ENCODE data around the gene ANXA1.

Gene ANXA1, protein sequence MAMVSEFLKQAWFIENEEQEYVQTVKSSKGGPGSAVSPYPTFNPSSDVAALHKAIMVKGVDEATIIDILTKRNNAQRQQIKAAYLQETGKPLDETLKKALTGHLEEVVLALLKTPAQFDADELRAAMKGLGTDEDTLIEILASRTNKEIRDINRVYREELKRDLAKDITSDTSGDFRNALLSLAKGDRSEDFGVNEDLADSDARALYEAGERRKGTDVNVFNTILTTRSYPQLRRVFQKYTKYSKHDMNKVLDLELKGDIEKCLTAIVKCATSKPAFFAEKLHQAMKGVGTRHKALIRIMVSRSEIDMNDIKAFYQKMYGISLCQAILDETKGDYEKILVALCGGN
- total RNA-seq = 739 to 2,732 (median 1,594) reads per million in 4 donors

DNA sequence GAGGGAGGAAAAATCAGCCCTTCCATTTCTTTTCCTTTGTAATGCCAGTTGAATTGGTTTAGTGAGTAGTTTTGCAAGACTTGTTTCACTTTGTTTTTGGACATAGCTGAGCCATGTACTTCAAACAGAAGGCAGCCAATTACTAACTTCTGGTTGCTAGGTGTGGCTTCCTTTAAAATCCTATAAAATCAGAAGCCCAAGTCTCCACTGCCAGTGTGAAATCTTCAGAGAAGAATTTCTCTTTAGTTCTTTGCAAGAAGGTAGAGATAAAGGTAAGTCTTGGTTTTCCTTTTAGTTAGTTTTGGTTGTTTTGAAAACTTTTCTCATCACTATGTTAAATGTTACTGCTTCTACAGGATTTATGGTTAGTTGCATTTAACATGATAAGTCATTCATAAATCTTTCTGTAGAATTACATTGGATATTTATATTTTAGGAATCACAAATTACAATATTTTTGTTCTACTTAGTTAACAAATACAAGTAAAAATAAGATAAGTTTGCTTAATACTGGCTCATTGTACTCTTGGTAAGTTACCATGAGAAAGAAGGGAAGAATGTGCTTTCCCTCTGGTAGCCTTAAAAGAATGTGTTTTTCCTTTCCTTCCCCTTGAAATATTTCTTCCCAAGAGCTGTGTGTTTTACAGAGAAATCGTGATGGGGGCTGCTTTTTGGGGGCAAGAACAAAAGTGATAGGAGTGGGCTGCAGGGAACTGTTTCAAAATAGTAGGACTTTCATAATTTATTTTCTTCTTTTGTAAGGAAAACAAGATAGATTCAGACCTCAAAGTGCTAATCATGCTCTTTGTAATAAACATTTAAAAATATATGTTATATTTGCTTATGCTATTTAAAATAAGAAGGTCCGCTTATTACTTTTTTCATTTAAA, at the start of gene ANXA1:
TSS of gene ANXA1 (plus strand) at position 213 of the 890 bp plus-strand sequence. CDS start 6,671 bp downstream, outside the sequence.
- peak in 1 of 5 donors; percentile 56 for DNase-seq

DNA sequence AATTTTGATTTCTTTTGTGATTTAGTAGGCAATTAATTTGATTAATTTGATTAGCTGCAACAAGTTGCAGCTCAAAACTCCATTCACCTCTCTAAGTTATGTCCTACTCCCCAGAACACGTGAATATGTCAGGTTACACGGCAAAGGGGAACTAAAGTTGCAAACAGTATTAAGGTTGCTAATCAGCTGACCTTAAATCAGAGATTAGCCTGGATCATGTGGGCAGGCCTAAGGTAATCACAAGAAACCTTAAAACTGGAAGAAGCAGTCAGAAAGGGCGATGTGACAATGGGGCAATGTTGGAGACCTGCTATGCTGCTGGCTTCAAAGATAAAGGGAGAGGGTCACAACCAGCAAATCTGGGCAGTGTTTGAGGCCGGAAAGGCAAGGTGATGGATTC, 47.3 kb upstream of the ANXA1 start:
- DNase-seq = no peak

DNA sequence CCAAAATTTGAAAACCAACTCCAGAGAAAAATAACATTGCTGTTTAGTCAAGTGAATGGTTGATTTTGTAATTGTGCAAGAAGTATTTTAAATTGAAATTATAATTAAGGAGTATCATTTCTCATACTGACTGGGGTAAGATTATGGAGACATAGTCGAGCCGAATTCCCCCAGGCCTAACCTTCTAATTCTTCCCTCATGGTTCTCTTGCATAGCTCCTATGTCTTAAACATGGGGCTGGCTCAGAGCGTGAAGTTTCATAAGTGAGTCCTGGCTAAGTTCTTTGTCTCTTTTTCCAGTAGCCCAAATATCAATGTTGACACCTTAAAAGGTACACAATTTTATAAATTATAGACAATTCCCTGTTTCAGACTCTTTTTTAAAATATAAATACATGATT, 46.7 kb upstream of the ANXA1 start:
- DNase-seq = no peak

DNA sequence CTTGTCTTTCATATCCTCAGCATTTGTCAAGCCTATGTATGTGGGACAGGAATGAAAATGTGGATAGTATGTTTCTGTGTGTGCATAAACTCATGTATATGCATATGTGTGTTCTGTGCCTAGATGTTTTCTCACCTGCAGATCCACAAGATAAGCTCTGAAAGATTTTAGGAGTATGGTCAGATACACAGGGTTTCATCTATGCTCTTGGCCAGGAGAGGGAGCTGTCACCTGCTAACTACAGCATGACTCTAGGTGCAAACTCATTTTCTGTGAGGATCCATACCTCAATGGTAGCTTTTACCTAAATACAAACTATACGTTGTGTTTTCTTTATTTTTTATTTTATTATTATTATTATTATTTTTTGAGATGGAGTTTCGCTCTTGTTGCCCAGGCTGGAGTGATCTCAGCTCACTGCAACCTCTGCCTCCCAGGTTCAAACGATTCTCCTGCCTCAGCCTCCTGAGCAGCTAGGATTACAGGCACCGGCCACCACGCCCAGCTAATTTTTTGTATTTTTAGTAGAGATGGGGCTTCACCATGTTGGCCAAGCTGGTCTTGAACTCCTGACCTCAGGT, 44.1 kb upstream of the ANXA1 start:
- DNase-seq = peak; percentile 16 to 63 (median 45)

DNA sequence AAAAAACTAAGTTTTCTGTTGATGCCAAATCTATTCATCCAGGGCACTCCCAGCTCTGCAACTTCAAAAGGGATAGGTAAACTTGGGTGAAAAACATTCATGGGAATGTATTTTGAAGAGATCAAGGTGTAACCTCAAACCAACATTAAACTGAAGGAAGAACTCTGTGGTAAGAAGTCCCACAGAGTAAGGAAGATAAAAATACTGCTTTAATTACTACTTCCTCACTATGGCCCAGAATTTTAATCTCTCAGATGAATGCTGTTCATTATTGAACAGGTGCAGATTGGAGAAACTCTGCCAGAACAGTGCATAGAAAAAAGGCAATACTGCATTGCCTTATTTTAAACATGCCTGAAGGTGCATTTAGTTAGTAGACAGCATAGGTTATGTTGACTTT, 37.6 kb upstream of the ANXA1 start:
- no peak for DNase-seq

DNA sequence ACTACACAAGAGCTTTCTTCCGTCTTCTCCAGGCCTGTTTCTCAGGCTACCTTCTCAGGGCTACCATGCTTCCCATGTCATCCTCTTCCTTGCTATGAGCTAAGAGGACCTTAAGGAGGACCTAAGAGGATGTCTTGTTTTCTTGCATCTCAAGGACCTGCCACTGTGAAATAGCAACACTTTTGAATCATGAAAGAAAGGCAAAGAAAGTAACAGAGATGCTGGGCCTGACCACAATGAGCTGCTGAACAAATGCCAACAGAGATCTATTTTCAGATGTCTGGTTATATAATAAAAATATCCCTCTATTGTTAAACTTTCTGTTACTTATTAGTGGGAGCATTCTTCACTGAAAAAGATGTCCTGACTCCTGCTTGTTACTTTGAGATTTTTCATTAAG, 36.7 kb upstream of the ANXA1 start:
- DNase-seq = no peak

DNA sequence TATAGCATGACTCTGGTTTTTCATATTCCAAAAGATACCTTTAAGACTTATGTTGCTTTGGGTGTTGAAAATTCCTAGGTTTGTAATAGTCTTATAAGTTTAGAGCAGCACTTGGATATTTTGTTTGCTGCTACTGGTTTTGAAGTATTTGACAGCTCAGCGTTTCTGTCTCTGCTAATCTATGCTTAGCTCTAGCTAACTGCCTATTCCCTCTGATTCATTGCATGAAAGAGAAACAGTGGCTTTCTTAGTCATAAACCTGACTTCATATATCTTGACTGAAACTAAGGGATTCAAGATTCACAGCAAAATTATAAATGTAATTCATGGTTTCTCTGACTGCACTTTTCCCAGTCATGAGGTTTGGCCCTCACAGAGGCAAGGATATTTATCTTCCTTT, 35.6 kb upstream of the ANXA1 start:
- peak in 1 of 5 donors; percentile 61 for DNase-seq

DNA sequence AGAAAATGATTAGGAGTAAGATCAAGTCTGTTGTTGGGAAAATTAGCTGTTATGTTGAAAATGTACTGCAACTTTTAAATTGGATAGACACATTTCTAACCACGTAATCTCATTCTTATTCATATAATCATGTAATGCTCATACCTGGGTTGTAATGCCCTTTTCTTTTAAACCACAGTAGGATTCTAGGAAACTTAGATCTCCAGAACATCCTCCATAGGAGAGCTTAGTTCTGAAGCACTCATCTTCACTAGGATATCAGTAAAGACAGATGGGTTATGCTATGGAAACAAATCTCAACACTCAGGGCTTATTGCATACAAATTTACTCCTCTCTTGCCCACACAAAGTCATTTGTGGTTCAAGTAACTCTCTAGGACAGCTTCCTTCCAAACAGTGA, 34.8 kb upstream of the ANXA1 start:
- DNase-seq = peak in 1 of 5 donors; percentile 24

DNA sequence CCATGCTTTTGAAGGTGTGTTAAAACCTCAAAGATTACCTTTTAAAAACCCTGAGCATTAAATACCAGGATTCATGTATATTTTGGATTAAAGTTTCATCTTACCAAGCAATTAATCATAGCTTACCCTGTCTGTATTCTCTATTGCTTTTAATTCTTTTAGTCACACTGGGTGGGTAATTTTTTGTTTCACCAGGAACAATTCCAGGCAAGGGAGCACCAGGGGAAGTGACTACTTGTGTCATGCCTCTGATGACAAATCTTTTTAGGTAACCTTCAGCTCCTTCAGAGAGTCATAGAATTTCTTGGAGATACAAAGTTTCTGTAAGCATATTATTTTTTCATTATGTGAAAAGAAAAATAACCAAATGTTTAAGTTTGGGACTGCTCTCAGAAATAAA, 33.4 kb upstream of the ANXA1 start:
- DNase-seq = no peak

DNA sequence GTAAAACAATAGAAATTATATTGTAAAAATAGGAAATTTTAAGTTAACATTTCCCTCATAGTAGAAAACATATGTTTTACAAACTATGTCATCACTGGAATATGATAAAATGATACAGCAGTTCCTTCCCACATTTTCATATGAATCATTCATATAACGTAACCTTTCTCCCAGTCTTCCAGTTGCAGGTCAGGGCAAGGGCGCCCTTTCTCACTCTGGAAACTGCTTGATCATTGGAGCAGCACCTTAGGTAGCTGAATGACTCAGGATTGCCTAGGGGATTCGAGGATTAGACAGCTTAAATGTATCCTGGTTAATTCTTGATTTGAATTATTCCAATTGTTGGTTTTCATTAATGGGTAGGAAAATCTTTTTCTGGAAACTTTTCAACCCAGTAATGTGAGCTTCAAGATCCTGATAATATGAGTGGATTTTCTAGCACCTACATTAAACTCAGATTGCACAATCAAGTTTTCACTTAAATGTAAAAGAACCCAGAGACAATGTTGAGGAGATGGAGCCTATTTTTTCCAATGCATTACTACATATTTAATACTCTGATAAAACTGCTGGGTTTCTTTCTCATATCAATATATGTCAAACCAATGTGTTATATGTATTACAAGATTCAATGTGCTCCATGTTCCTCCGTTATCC, 32.6 kb upstream of the ANXA1 start:
- no peak for DNase-seq

DNA sequence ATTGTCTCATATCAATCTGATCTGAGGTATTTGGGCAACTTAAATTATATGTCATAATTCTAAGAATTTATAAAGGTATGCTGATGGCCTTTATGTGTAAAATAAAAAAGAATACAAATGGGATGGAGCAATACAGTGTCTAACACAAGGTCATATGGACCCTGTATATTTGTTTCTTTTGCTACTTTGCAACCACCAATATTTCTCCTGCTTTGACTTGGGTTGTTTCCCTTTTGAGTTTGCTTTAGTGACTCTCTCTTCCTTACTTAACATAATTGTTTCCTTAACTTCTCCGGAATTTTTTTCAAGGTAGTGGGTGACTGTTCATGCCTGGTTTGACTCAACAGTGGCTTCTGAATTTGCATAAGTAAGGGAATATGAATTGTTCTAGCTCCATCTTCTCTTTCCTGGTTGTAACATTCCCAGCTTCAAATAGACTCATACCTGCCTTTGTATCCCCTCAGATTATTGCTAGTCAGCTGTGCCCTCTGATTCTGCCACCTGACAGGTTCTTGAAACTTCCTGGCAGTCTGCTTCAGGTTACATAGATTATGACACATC, 30.2 kb upstream of the ANXA1 start:
- no peak for DNase-seq

DNA sequence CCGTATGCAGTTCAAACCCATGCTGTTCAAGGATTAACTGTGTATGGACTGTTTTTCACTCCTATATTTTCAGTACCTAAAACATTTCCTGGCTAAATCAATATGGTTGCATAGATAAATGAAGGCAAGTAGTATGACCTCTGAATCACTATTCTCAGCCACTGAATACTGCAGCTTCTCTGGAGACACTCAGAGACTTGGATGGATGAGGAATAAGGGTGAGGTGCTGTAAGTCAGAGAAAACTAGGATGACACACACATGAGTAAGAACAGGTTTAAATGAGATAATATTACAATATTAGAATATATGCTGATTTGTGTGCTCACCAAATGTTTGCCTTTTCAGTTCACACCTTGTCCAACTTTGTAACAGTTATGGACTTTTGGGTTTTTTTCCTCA, 26.0 kb upstream of the ANXA1 start:
- DNase-seq = no peak

DNA sequence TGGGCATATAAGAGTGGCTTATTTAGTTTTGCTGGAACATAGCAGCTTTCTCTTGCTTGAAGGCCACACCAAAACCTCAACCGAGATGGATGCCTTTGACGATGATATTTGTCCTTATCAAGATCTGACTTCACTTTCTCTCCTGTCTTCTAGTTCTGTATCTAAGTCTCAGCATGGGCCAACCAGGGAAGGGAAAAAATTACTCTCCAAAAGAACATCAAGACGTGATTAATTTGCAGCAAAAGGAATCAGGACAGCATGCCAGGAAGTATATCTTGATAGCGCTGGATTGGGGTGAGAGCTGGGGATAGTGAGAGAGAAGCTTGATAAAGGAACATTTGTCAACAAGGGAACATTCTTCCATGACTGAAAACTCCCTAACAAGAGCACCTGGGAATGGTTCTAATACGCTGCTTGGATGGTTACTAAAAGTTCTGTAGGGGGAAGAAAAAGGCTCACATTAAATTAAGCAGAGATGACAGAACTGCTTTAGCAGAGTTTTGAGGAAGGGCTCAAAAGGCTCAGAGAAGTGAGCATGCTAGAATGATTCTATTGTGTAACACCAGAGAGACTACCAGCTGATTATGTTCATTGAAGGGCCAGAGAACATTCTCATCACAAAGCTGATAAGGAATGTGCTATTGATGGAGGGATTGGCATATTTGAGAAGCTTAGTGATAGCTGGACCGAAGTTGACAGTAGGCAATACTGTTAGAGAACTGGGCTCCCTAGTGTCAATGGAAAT, 21.6 kb upstream of the ANXA1 start:
- DNase-seq = no peak

DNA sequence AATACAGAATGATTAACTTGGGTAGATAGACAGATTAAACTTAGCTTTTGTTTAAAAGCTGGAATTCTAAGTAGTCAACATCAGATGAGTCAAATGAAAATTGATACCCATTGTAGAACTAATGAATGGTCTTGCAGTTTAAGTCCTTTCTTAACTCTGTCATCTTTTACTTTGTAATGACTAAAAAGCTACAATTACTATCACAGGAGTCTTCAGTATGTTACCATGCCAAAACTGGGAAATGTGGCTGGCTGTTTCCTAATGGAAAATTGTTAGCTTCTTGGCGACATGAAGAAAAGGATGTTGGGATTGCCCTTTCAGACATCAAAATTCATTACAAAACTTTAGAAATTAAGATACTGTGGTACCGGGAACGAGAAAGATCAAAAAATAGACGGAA, 20.2 kb upstream of the ANXA1 start:
- DNase-seq = no peak

DNA sequence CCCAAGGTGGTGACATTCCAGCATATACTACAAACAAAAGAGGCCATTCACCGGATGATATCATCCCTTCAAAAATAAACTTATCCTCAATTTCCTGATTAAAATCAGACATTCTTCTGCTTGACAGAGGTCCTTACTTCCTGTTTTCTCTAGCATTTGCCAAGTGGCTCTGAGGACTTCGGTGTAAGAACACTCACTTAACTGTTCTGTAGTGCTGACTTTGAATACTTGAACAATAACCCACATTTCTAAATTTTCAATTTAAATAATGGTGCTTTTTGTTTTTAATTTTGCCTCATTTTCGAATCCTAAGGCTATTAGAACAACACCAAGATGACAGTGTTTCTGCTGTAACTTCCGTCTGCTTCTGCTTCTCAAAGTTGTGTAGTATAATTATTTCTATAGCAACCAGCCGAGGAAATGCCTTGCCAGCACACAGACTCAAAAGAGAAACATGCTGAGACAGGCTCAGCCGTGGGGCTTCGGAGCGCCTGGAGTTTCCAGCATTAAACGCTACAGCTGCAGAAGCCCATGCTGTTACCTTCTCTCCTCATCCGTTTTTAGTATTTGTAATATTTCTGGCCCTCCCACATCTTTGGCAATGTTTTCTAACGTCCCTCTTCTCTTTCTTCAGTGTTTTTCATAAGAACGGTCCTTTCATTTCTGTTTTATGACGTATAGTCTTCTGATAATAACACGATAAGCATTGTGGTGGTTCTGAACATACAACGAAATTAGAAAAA, 19.5 kb upstream of the ANXA1 start:
- DNase-seq = peak; percentile 35 to 87 (median 66)

DNA sequence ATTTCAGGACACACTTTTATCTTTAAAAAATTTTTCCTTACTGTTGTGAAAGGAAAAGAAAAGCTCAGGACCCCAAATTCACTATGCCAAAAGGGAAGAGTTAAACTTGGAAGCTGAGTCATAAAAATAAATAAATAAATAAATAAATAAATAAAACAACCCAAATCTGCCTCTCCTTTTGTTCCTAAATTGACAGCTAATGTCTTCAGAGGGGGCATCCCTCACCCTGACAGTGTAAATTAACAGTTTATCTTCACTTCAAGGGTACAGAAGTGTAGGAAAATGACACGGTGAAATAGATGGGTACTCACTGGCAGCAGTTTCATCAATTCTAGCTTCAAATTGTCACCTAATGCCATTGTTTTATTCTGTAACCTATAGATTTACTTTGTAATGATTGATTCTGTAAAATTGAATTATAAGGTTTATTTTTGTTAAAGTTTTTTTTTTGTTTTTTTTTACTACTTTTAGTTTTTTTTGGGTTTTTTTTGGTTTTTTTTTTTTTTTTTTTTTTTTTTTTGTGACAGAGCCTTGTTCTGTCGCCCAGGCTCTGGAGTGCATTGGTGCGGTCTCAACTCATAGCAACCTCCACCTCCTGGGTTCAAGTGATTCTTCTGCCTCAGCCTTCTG, 18.5 kb upstream of the ANXA1 start:
- DNase-seq = no peak

DNA sequence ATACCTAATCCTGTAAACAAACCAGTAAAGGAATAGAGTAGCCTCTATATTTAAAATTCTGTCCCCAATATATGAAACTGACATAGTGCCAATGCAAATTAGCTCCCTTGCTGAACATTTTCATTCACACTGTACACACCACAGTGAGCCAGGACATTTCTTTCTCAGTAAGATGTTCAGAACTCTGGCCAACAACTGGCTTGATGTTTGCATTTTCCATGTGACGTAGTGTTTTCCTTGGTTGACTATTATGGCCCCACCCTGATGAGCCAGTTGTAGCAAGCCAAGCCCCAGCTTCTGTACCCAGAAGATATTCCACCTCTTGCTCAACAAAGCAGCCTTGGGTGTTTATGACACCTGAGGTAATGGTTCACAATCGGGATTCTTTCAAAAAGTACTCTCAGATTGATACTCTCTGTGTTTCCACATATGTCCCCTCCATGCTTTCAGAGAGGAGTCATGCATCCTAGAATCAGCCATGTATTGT, 17.7 kb upstream of the ANXA1 start:
- no peak for DNase-seq

DNA sequence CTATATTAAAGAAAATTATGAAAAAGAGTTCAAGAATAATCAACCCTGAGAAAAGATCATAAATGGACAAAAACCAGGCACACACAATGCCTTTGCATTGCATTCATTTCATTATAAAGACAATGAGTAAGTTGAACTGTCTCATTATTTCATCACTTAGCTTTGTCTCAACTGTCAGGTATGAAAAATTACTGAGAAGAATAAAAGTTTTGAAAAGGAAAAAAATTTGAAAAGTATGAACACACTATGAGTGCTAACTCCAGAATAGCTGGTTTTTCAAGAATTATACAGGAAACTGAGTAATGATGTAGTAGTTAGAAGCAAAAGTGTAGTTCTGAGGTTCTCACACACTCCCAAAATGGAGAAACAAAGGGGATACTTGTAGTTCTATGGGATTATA, 16.3 kb upstream of the ANXA1 start:
- DNase-seq = no peak

DNA sequence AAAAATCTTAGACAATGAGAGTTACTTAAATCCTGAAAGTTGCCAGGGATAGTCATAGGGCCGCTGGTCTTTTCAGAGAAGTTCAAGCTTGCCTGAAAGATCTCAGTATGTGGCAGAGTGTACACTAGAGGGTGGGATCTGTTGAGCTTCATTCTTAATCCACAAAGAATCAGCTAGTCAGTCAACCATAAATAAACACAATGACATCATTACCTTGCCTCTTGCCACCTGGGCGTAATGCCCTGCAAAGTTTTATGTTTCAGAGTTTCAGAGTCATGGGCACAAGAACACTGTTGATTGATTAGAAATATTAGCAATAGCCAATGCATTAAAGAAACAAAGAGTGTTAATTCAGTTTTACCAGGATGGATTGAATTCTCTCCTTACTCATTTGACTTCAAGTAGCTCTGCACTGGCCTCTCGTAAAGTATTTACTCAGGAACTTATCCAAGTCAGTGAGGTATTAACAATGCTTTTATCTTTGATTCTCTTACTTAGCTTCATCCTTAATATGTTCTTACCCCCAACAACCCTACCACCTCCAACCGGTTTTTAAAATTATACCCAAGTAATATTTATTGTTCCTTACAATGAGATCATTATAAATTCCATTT, 14.3 kb upstream of the ANXA1 start:
- DNase-seq = no peak

DNA sequence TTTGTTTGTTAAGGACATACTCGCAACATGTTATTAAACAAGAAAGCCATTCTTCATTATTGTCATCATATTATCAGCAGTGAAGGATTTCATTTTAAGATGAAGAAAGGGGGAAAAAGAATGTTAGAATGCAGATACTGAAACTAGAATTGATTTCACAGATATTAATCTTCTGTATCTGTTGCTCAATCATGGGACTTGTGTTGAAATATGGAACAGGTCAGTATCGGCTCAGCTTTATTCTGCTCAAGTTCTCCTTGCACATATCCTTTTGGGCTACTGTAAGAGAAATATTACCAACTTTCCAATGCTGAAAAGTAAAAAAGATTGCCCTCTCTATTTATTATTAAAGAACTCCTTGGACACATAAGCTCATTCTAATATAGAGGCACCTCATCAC, 13.8 kb upstream of the ANXA1 start:
- no peak for DNase-seq

Measured in T-helper 1 cell (primary cell).